Panc1 (cell line): ENCODE results near the gene SELENOI.

Source experiments
- TCF7L2 ChIP-seq: IDR thresholded peaks from 2 replicates; pipeline ENCODE4 v1.6.1; 2011; ENCODE audit warnings: mild to moderate bottlenecking, low read depth, low read length, inconsistent platforms
- TF ChIP-seq, protein P1 (sequence below), 2 experiments: IDR thresholded peaks; 2 replicates each; pipeline ENCODE4 v1.6.1; 2011 to 2012; ENCODE audit warnings: low read depth in 2 of 2, control low read depth in 1 of 2, low read length in 1 of 2, mild to moderate bottlenecking in 1 of 2, moderate library complexity in 1 of 2; ENCODE audit not compliant: insufficient read depth in 1 of 2
- TF ChIP-seq, protein P2 (sequence below): fragments of 450-650 bp; IDR thresholded peaks from 2 replicates; pipeline ENCODE4 v1.5.1; 2017; ENCODE audit warnings: mild to moderate bottlenecking

GRCh38 chr2:26387189-26387588, 41.2 kb downstream of the SELENOI start:
- TF ChIP-seq, protein P1, sequence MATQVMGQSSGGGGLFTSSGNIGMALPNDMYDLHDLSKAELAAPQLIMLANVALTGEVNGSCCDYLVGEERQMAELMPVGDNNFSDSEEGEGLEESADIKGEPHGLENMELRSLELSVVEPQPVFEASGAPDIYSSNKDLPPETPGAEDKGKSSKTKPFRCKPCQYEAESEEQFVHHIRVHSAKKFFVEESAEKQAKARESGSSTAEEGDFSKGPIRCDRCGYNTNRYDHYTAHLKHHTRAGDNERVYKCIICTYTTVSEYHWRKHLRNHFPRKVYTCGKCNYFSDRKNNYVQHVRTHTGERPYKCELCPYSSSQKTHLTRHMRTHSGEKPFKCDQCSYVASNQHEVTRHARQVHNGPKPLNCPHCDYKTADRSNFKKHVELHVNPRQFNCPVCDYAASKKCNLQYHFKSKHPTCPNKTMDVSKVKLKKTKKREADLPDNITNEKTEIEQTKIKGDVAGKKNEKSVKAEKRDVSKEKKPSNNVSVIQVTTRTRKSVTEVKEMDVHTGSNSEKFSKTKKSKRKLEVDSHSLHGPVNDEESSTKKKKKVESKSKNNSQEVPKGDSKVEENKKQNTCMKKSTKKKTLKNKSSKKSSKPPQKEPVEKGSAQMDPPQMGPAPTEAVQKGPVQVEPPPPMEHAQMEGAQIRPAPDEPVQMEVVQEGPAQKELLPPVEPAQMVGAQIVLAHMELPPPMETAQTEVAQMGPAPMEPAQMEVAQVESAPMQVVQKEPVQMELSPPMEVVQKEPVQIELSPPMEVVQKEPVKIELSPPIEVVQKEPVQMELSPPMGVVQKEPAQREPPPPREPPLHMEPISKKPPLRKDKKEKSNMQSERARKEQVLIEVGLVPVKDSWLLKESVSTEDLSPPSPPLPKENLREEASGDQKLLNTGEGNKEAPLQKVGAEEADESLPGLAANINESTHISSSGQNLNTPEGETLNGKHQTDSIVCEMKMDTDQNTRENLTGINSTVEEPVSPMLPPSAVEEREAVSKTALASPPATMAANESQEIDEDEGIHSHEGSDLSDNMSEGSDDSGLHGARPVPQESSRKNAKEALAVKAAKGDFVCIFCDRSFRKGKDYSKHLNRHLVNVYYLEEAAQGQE (IDR thresholded peaks at IDR 0.05; ENCODE audit: insufficient read depth in 1 of 2, low read depth in 2 of 2, low read length in 1 of 2): no peak
- TF ChIP-seq, protein P2, sequence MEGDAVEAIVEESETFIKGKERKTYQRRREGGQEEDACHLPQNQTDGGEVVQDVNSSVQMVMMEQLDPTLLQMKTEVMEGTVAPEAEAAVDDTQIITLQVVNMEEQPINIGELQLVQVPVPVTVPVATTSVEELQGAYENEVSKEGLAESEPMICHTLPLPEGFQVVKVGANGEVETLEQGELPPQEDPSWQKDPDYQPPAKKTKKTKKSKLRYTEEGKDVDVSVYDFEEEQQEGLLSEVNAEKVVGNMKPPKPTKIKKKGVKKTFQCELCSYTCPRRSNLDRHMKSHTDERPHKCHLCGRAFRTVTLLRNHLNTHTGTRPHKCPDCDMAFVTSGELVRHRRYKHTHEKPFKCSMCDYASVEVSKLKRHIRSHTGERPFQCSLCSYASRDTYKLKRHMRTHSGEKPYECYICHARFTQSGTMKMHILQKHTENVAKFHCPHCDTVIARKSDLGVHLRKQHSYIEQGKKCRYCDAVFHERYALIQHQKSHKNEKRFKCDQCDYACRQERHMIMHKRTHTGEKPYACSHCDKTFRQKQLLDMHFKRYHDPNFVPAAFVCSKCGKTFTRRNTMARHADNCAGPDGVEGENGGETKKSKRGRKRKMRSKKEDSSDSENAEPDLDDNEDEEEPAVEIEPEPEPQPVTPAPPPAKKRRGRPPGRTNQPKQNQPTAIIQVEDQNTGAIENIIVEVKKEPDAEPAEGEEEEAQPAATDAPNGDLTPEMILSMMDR: no peak
- no peak for TF ChIP-seq TCF7L2
